Activated naive CD4-positive, alpha-beta T cell treated with anti-CD3 and anti-CD28 coated beads for 36 hours (primary cell): ENCODE results near the gene SDC4. TPM values are rescaled to one million over a fixed set of nuclear protein-coding genes. Genes with fewer than 3 reads are reported as not detected.
A peak's percentile ranks its signal among the peaks of the same experiment; 100 is the strongest.

ENCODE experiments used
- CTCF ChIA-PET: fragments of 350-600 bp; sonication (Branson Sonifier 250); formaldehyde crosslinking; loops from one replicate; lab custom pipeline; 2021; ENCODE audit warnings: antibody characterized with exemption; lab: Charles Lee
- DNase-seq: peaks from one replicate; pipeline ENCODE4 v3.0.0-alpha.2; 2020
- H3K27ac Mint-ChIP-seq: one replicate; pipeline ENCODE4 v1.8.0; 2021; ENCODE audit warnings: mild to moderate bottlenecking, mixed read lengths
- H3K27me3 Mint-ChIP-seq: one replicate; pipeline ENCODE4 v1.8.0; 2021; ENCODE audit warnings: low read depth, mixed read lengths
- H3K36me3 Mint-ChIP-seq: one replicate; pipeline ENCODE4 v1.8.0; 2021; ENCODE audit warnings: low read depth, mixed read lengths
- H3K4me1 Mint-ChIP-seq: one replicate; pipeline ENCODE4 v1.8.0; 2021; ENCODE audit warnings: low read depth, mixed read lengths
- H3K4me3 Mint-ChIP-seq: one replicate; pipeline ENCODE4 v1.8.0; 2021; ENCODE audit warnings: mild to moderate bottlenecking, moderate library complexity, mixed read lengths
- H3K9me3 Mint-ChIP-seq: one replicate; pipeline ENCODE4 v1.8.0; 2021; ENCODE audit warnings: mixed read lengths
- intact Hi-C: fragments of 100-400 bp; cut with micrococcal nuclease; formaldehyde crosslinking; loops from one replicate; pipeline ENCODE4 v1.15.1; 2023
- total RNA-seq, 2 experiments: library from RNA; stranded (reverse); gene quantifications; one replicate each; pipeline ENCODE4 v1.2.3, GENCODE V29; 2021

The SDC4 gene
- total RNA-seq, 2 experiments from 2014 or later = 28.4 to 31.4 TPM

DNA sequence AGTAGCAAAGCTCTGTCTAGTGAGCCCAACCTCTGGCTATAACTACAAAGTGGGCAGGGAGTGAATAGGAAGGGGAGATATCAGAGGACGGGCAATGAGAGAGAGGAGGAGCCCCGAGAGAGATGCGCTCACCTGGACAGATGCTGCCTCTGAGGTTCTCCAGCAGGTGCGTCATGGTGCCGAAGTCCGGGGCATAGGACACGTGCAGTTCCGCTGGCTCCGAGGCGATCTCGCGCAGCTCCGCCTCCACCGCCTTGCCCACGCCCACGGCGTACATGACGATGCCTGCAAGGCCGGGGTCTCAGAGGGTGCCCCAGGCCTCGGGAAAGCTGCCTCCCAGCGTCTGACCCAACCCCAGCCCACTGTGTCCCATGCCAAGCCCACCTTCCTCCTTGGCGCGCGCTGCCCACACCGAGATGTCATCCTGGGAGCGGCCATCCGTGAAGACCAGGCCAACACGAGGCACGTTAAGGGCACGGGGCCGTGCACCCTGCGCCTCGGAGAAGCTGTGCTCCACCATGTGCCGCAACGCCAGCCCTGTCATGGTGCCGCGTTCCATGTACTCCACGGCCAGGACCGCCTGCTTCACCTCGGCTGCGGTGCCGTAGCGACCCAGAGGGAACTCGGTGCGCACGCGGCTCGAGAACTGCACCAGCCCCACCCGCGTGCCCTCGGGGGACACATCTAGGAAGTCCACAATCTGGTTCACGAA lies 50.3 kb downstream of the SDC4 start:
- CTCF ChIA-PET = interaction anchor here (1.2 to 1.5 kb wide), 3 partner anchors 14 to 139 kb away, joined by 3 to 6 read pairs (median 4); no protein-coding TSS in a partner anchor
- Mint-ChIP-seq H3K9me3 (no peaks in the 10 kb centered on the region), H3K27ac (no peak overlapping the region), H3K4me3 (no peak overlapping the region), H3K36me3 (no peaks in the 10 kb centered on the region), H3K4me1 (peaks cover 16% of the 10 kb centered on the region), H3K27me3 (peaks cover 24% of the 10 kb centered on the region)
- intact Hi-C loops = no loop called here
- no peak for DNase-seq

DNA sequence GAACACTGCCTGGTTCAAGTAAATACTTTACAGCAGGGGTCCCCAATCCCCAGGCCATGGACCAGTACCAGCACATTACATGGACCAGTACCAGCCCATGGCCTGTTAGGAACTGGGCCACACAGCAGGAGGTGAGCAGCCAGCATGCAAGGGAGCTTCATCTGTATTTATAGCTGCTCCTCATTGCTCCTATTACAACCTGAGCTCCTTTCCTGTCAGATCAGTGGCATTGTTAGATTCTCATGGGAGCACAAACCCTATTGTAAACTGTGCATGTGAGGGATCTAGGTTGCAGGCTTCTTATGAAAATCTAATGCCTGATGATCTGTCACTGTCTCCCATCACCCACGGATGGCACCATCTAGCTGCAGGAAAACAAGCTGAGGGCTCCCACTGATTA lies 53.6 kb downstream of the SDC4 start:
- peaks cover 33% of the 10 kb centered on the region for H3K27me3 Mint-ChIP-seq
- intact Hi-C loops = loop anchor here (5.0 kb wide), 2 partner anchors 282 to 327 kb away; partner anchors contain the start of gene STK4
- no peaks in the 10 kb centered on the region for H3K36me3 Mint-ChIP-seq
- no peak overlapping the region for H3K4me3 Mint-ChIP-seq
- H3K9me3 Mint-ChIP-seq = no peaks in the 10 kb centered on the region
- peaks cover 4% of the 10 kb centered on the region for H3K4me1 Mint-ChIP-seq
- CTCF ChIA-PET = interaction anchor here (0.6 to 6.4 kb wide), 40 partner anchors 8 to 714 kb away, joined by 3 to 87 read pairs (median 5); partner anchors contain the start of genes MMP9 and SYS1
- no peak overlapping the region for H3K27ac Mint-ChIP-seq
- DNase-seq = no peak

DNA sequence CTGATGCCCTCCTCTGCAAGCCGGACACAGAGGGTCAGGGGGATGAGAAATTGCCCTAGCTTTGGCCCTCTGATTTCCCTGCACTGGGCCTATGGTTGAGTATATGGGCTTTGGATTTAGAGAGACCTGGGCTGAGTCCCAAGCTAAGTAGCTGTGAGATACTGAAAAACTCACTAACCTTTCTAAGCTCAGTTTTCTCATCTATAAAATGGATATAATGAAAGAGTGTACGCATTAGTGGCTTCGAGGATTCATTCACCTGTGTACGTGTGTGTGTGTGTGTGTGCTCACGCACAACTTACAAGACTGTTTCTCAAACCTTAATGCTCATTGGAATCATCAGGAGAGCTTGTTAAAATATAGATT lies 54.2 kb downstream of the SDC4 start:
- peaks cover 33% of the 10 kb centered on the region for H3K27me3 Mint-ChIP-seq
- peak overlapping the region; percentile 72 for H3K4me3 Mint-ChIP-seq
- no peak overlapping the region for H3K27ac Mint-ChIP-seq
- no peak for DNase-seq
- intact Hi-C loops = loop anchor here (5.0 kb wide), 2 partner anchors 282 to 327 kb away; partner anchors contain the start of gene STK4
- no peaks in the 10 kb centered on the region for H3K9me3 Mint-ChIP-seq
- H3K36me3 Mint-ChIP-seq = no peaks in the 10 kb centered on the region
- CTCF ChIA-PET = interaction anchor here (0.6 to 6.4 kb wide), 60 partner anchors 9 to 714 kb away, joined by 3 to 87 read pairs (median 5); partner anchors contain the start of genes KCNS1, MMP9, RBPJL and SYS1
- peaks cover 4% of the 10 kb centered on the region for H3K4me1 Mint-ChIP-seq

DNA sequence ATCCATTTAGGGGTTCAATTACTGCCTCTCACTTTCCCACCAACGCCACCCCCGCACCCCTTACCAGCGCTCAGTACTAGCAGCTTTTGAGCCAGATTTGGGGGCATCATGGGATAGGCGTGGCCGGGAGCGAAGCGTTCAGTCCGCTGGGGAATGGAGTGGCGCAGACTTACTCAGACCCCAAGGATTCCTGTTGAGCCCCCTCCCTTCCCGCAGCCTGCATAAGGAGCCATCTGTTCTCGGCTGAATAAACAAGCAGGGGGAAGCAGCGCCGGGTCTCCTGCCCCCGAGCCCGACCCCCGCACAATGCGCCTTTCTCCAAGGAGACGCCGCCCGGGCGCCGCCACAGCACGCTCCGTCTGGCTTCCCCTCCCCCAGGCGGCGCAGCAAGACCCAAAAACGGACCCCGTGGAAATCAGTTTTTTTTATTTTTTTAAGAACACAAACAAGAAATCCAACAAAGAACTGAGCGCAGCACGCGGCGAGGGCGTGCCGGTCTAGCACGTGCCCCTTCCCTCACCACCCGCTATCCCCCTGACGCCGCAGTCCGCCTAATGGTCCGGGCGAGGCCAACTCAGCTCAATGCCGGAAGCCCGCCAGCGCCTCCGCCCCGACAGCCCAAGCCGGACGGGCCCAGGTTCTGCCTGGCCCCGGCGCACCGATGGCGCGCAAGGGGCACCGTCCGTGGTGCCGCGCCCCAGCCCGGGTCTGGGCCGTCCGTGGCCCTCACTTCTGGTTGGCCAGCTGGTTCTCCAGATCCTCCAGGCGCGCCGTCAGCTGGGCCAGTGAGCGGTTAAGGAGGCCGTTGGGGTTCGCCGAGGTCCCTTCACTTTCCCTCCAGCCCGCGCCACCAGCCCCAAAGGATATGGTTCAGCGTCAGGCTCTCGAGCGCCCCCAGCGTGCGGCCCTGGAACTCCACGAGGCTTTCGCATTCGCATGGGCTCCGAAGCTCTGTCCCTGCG lies 54.9 kb downstream of the SDC4 start:
- Mint-ChIP-seq H3K4me1 (peaks cover 4% of the 10 kb centered on the region), H3K4me3 (peak overlapping the region; percentile 72), H3K36me3 (no peaks in the 10 kb centered on the region), H3K27ac (no peak overlapping the region), H3K27me3 (peaks cover 33% of the 10 kb centered on the region), H3K9me3 (no peaks in the 10 kb centered on the region)
- CTCF ChIA-PET = interaction anchor here (0.6 to 6.4 kb wide), 64 partner anchors 9 to 478 kb away, joined by 3 to 87 read pairs (median 5); partner anchors contain the start of genes KCNS1, MATN4, RBPJL and SYS1
- DNase-seq = peak; percentile 90
- intact Hi-C loops = loop anchor here (5.0 kb wide), 2 partner anchors 281 to 326 kb away; partner anchors contain the start of gene STK4

DNA sequence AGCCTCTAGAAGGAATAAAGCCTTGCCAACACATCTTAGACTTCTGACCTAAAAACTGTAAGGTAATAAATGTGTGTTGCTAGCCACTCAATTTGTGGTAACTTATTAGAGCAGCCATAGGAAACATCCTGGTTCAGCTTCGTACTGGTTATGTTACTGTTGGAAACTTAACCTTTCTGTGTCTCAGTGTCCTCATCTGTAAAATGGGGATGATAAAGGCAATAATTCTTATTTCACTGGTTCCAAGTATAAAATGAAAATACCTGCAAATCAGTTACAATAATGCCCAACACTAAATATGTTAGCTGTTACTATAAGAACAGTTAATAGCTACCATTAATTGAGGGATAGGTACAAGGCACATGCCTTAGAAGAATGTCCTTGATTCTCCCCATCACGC lies 55.9 kb downstream of the SDC4 start:
- H3K27ac Mint-ChIP-seq = no peak overlapping the region
- peaks cover 4% of the 10 kb centered on the region for H3K4me1 Mint-ChIP-seq
- peak overlapping the region; percentile 72 for H3K4me3 Mint-ChIP-seq
- intact Hi-C loops = loop anchor here (5.0 kb wide), 2 partner anchors 280 to 325 kb away; partner anchors contain the start of gene STK4
- no peaks in the 10 kb centered on the region for H3K36me3 Mint-ChIP-seq
- CTCF ChIA-PET = interaction anchor here (0.7 to 6.4 kb wide), 20 partner anchors 10 to 382 kb away, joined by 3 to 87 read pairs (median 6); partner anchors contain the start of genes MATN4 and SYS1
- peaks cover 33% of the 10 kb centered on the region for H3K27me3 Mint-ChIP-seq
- H3K9me3 Mint-ChIP-seq = no peaks in the 10 kb centered on the region
- no peak for DNase-seq

DNA sequence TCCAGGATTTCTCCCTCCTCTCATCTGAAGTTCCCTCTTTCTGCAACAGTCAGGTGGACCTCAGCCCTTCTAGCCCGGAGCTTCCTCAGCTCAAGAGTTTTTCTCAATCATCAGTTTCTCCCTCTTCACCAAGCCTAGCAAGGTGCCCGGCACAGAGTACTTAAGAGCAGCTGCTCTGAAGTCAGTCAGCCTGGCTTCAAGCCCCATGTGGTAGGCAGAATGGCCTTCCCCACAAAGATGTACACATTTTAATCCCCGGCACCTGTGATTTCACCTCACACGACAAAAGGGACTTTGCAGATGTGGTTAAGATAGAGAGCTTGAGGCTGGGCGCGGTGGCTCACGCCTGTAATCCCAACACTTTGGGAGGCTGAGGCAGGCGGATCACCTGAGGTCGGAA lies 56.7 kb downstream of the SDC4 start:
- Mint-ChIP-seq H3K4me1 (peaks cover 4% of the 10 kb centered on the region), H3K27me3 (peaks cover 33% of the 10 kb centered on the region), H3K36me3 (no peaks in the 10 kb centered on the region), H3K27ac (no peak overlapping the region), H3K4me3 (no peak overlapping the region), H3K9me3 (no peaks in the 10 kb centered on the region)
- CTCF ChIA-PET = interaction anchor here (0.7 to 6.4 kb wide), 22 partner anchors 9 to 262 kb away, joined by 3 to 87 read pairs (median 4); no protein-coding TSS in a partner anchor
- DNase-seq = no peak
- intact Hi-C loops = loop anchor here (1.0 to 5.0 kb wide), 6 partner anchors 51 to 324 kb away; partner anchors contain the start of gene STK4

DNA sequence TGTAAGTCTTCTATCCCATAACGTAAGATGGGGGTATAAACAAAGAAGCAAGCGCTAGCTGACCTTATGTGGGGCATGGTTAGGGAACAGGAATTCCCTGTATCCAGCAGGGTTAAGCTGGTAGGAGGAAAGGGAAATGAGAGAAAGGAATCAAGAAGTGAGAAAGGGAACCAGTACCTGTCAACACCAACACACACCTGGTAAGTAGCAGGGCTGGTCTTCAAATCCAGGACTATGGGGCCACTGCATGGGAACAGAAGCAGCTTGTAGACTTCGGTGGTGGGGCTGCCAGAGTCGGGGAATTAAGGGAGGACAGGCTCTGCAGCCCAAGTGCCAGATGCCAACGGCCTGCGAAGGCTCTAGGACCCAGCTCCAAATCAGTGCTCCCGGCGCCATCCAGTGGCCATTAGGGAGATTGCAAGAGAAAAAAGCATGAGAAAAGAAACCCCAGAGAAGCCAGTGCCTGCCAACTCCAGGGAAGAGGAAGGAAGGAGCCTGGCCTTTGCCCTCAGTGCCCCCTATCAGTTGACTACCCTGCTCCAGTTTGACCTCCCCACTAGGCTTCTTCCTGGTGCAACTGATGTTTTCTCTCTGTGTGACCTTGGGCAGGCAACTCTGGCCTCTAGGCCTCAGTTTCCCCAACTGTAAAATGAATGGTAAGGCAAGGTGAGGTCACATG lies 57.4 kb downstream of the SDC4 start:
- no peak overlapping the region for H3K27ac Mint-ChIP-seq
- H3K9me3 Mint-ChIP-seq = no peaks in the 10 kb centered on the region
- H3K4me3 Mint-ChIP-seq = no peak overlapping the region
- CTCF ChIA-PET = interaction anchor here (0.7 to 6.4 kb wide), 28 partner anchors 12 to 324 kb away, joined by 3 to 87 read pairs (median 3); no protein-coding TSS in a partner anchor
- peaks cover 4% of the 10 kb centered on the region for H3K4me1 Mint-ChIP-seq
- no peaks in the 10 kb centered on the region for H3K36me3 Mint-ChIP-seq
- intact Hi-C loops = loop anchor here (1.0 to 5.0 kb wide), 6 partner anchors 50 to 324 kb away; partner anchors contain the start of gene STK4
- H3K27me3 Mint-ChIP-seq = peaks cover 28% of the 10 kb centered on the region
- DNase-seq = peak; percentile 85

DNA sequence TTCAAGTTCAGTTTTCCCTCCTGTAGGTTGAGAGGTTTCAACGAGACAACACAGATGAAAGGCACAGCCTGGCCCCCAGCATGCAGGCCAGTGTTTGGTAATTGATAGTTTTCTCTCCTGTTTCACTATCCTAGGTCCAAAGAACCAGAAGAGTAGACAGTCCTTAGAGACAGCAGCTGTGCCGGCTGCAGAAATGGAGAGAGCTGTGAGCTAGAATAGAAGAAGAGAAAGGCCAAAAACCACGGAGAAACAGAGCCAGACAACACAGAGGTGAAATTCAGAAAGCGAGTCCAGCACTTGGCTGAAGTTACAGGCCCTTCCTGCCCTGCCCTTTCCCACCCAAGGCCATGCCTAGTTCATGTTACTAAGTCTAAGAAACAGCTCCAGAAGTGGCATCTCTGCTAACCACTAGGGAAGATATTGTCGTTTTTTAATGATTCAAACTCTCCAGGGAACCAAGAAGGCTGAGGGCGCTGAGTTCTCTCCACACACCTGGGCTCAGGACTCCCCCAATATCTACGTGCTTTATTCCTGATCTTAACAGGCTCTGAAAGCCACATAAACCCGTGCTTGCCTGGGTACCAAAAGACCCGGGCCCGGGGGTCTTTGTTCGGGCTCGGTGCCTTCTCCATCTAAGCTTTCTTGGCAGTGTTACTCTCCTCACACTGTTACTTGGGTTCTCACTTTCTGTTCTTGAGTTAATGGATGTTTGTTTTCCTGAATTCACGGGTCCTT lies 58.1 kb downstream of the SDC4 start:
- no peak overlapping the region for H3K4me3 Mint-ChIP-seq
- H3K36me3 Mint-ChIP-seq = no peaks in the 10 kb centered on the region
- peaks cover 25% of the 10 kb centered on the region for H3K27me3 Mint-ChIP-seq
- H3K4me1 Mint-ChIP-seq = peaks cover 4% of the 10 kb centered on the region
- DNase-seq = no peak
- H3K9me3 Mint-ChIP-seq = no peaks in the 10 kb centered on the region
- no peak overlapping the region for H3K27ac Mint-ChIP-seq
- CTCF ChIA-PET = interaction anchor here (0.8 to 6.4 kb wide), 21 partner anchors 11 to 325 kb away, joined by 3 to 87 read pairs (median 3); no protein-coding TSS in a partner anchor
- intact Hi-C loops = loop anchor here (2.0 to 5.0 kb wide), 4 partner anchors 49 to 323 kb away; partner anchors contain the start of gene STK4

DNA sequence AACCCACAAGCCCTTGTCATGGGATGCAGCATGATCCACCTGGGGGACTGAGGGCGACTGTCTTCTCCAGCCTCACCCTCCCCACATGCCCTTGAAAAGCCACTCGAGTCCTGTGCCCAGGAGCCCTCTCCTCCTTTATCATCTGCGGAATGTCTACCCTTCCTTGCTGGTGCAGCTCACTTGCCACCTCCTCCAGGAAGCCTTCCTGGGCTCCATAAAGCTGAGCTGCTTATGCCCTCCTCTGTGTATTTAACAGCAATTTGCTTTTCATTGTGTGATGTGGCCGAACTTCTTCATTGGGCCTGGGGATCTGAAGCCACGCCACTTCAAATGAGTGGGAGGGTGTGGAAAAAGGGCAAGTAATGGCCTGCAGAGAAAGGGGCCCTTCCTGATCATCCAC lies 59.4 kb downstream of the SDC4 start:
- peaks cover 16% of the 10 kb centered on the region for H3K27me3 Mint-ChIP-seq
- CTCF ChIA-PET = interaction anchor here (0.7 to 6.4 kb wide), 3 partner anchors 81 to 192 kb away, joined by 3 to 55 read pairs (median 3); no protein-coding TSS in a partner anchor
- H3K36me3 Mint-ChIP-seq = no peaks in the 10 kb centered on the region
- no peak overlapping the region for H3K4me3 Mint-ChIP-seq
- peaks cover 2% of the 10 kb centered on the region for H3K4me1 Mint-ChIP-seq
- H3K9me3 Mint-ChIP-seq = no peaks in the 10 kb centered on the region
- H3K27ac Mint-ChIP-seq = no peak overlapping the region
- intact Hi-C loops = no loop called here
- no peak for DNase-seq

DNA sequence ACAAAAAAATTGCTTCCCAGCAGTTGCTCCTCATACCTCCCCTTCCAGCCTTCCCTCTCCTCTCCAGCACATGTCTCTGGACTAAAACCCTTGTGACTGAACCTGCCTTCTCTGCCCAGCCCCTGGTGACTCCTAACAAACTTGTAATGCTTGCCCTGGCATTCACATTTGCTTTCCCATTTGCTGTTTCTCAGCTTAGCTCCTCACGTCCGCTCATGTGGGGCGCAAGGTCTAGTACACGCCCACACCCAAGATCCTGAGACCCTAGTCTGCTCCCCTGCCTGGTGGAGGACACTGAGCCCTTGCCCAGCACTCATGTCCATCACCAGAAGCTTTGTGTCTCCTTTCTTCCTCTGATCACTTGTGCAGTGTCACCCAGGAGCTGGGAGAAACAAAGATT lies 59.8 kb downstream of the SDC4 start:
- no peak overlapping the region for H3K27ac Mint-ChIP-seq

More for the DNA sequence above, 59.8 kb downstream of the SDC4 start:
- Mint-ChIP-seq H3K9me3 (no peaks in the 10 kb centered on the region), H3K36me3 (no peaks in the 10 kb centered on the region), H3K4me3 (no peak overlapping the region), H3K27me3 (peaks cover 13% of the 10 kb centered on the region), H3K4me1 (no peaks in the 10 kb centered on the region)
- no peak for DNase-seq
- CTCF ChIA-PET = interaction anchor here (0.7 to 6.4 kb wide), 4 partner anchors 81 to 191 kb away, joined by 3 to 55 read pairs (median 4); no protein-coding TSS in a partner anchor
- intact Hi-C loops = no loop called here
